OCI-LY1 (cell line): ENCODE results near the gene SPESP1.

Experiments
- H2AFZ ChIP-seq: fragments of 200-600 bp; sonication (generic), shearing (Covaris generic); 2 replicates; pipeline ENCODE4 v1.6.0; 2014; ENCODE audit warnings: antibody characterized with exemption, mild to moderate bottlenecking, low read length
- H3F3A ChIP-seq: fragments of 200-600 bp; sonication (generic), shearing (Covaris generic); 2 replicates; pipeline ENCODE4 v1.6.0; 2014; ENCODE audit warnings: mild to moderate bottlenecking, antibody characterized with exemption, low read length, moderate library complexity; ENCODE audit not compliant: insufficient read depth
- H3K27ac ChIP-seq: fragments of 200-600 bp; sonication (generic); 2 replicates; pipeline ENCODE4 v1.5.1; 2014; ENCODE audit warnings: low read length, mixed run types, mild to moderate bottlenecking, low read depth; ENCODE audit not compliant: poor library complexity, severe bottlenecking
- H3K27me3 ChIP-seq: fragments of 200-600 bp; sonication (generic); 2 replicates; pipeline ENCODE4 v1.6.0; 2014; ENCODE audit warnings: antibody characterized with exemption, mild to moderate bottlenecking, low read length, moderate library complexity; ENCODE audit not compliant: insufficient read depth
- H3K36me3 ChIP-seq: fragments of 200-600 bp; sonication (generic); 2 replicates; pipeline ENCODE4 v1.6.1; 2014; ENCODE audit warnings: mild to moderate bottlenecking, antibody characterized with exemption, low read length, moderate library complexity, mixed read lengths; ENCODE audit not compliant: insufficient read depth
- H3K4me1 ChIP-seq: fragments of 200-600 bp; sonication (generic); 2 replicates; pipeline ENCODE4 v1.5.1; 2014; ENCODE audit warnings: mild to moderate bottlenecking, low read length, moderate library complexity; ENCODE audit not compliant: insufficient read depth, severe bottlenecking
- H3K4me2 ChIP-seq: fragments of 200-600 bp; sonication (generic), shearing (Covaris generic); 2 replicates; pipeline ENCODE4 v1.6.1; 2014; ENCODE audit warnings: low read length
- H3K4me3 ChIP-seq: fragments of 200-600 bp; sonication (generic); 2 replicates; pipeline ENCODE4 v1.5.1; 2014; ENCODE audit warnings: low read length, low read depth, mild to moderate bottlenecking, mixed read lengths; ENCODE audit not compliant: poor library complexity, severe bottlenecking
- H3K79me2 ChIP-seq: fragments of 200-600 bp; shearing (Covaris generic); 2 replicates; pipeline ENCODE4 v1.6.1; 2016; ENCODE audit warnings: mixed run types, low read length, mixed read lengths; ENCODE audit not compliant: insufficient read depth
- H3K9ac ChIP-seq: fragments of 200-600 bp; sonication (generic), shearing (Covaris generic); 2 replicates; pipeline ENCODE4 v1.6.1; 2014; ENCODE audit warnings: mild to moderate bottlenecking, low read length, mixed read lengths
- H3K9me2 ChIP-seq: fragments of 200-600 bp; sonication (generic), shearing (Covaris generic); 2 replicates; pipeline ENCODE4 v1.6.1; 2014; ENCODE audit warnings: low read depth, mild to moderate bottlenecking, low read length, mixed read lengths
- H3K9me3 ChIP-seq: fragments of 200-600 bp; shearing (Covaris generic); 2 replicates; pipeline ENCODE4 v1.6.1; 2014; ENCODE audit warnings: low read length, mixed read lengths
- H4K20me1 ChIP-seq: fragments of 200-600 bp; sonication (generic), shearing (Covaris generic); 2 replicates; pipeline ENCODE4 v1.6.0; 2016; ENCODE audit warnings: mild to moderate bottlenecking, low read length; ENCODE audit not compliant: insufficient read depth
- CTCF ChIP-seq: fragments of 200-600 bp; sonication (generic), shearing (Covaris generic); IDR thresholded peaks from 2 replicates; pipeline ENCODE4 v1.5.1; 2017; ENCODE audit warnings: mild to moderate bottlenecking, antibody characterized with exemption, low read length, moderate library complexity, mixed read lengths
- EZH2 ChIP-seq: fragments of 200-600 bp; sonication (generic), shearing (Covaris generic); IDR thresholded peaks from 2 replicates; pipeline ENCODE4 v1.8.0; 2017; ENCODE audit warnings: borderline replicate concordance, mixed run types, mild to moderate bottlenecking, antibody characterized with exemption, low read length, moderate library complexity, mixed read lengths

SPESP1 gene

GRCh38 chr15:68887819-68888218, 42.5 kb upstream of the SPESP1 start:
- no peak overlapping the region for H3K4me2 ChIP-seq
- no peaks in the 10 kb centered on the region for H3F3A ChIP-seq
- H3K27ac ChIP-seq, result no peak overlapping the region
- no peaks in the 10 kb centered on the region for H3K9me2 ChIP-seq
- H3K79me2 ChIP-seq, result no peaks in the 10 kb centered on the region
- H3K36me3 ChIP-seq, result no peaks in the 10 kb centered on the region
- no peaks in the 10 kb centered on the region for H3K4me1 ChIP-seq
- H3K4me3 ChIP-seq, result no peak overlapping the region
- H3K27me3 ChIP-seq, result no peaks in the 10 kb centered on the region
- H3K9me3 ChIP-seq, result no peaks in the 10 kb centered on the region
- no peaks in the 10 kb centered on the region for H4K20me1 ChIP-seq
- TF ChIP-seq CTCF (no peak), EZH2 (no peak)
- no peak overlapping the region for H3K9ac ChIP-seq
- H2AFZ ChIP-seq, result no peak overlapping the region

GRCh38 chr15:68888419-68888818, 41.9 kb upstream of the SPESP1 start:
- Histone ChIP-seq H3K9me3 (no peaks in the 10 kb centered on the region), H3F3A (no peaks in the 10 kb centered on the region), H4K20me1 (no peaks in the 10 kb centered on the region), H3K9me2 (no peaks in the 10 kb centered on the region), H3K79me2 (no peaks in the 10 kb centered on the region), H3K4me3 (no peak overlapping the region), H3K36me3 (no peaks in the 10 kb centered on the region), H3K27me3 (no peaks in the 10 kb centered on the region), H2AFZ (no peak overlapping the region), H3K4me2 (no peak overlapping the region), H3K4me1 (no peaks in the 10 kb centered on the region), H3K9ac (no peak overlapping the region), H3K27ac (no peak overlapping the region)
- TF ChIP-seq CTCF (no peak), EZH2 (no peak)

- no peak for TF ChIP-seq EZH2
- TF ChIP-seq CTCF, result no peak
- Histone ChIP-seq H3K79me2 (no peaks in the 10 kb centered on the region), H3F3A (no peaks in the 10 kb centered on the region), H3K9ac (no peak overlapping the region), H2AFZ (no peak overlapping the region), H3K9me2 (no peaks in the 10 kb centered on the region), H3K27me3 (no peaks in the 10 kb centered on the region), H4K20me1 (no peaks in the 10 kb centered on the region), H3K9me3 (no peaks in the 10 kb centered on the region), H3K4me3 (no peak overlapping the region), H3K36me3 (no peaks in the 10 kb centered on the region), H3K4me2 (no peak overlapping the region), H3K4me1 (no peaks in the 10 kb centered on the region), H3K27ac (no peak overlapping the region)
Measured at GRCh38 chr15:68894208-68894607, 36.1 kb upstream of the SPESP1 start.
